Neural cell (in vitro differentiated cells): Measurements from ENCODE around the gene LBHD1. TPM values are rescaled to one million over a fixed set of nuclear protein-coding genes. Genes with fewer than 3 reads are reported as not detected.

Source experiments
- H2AFZ ChIP-seq: fragments of 200-600, 300-800 bp; sonication (generic), shearing (Covaris generic); 2 replicates; pipeline ENCODE4 v1.6.0; 2014; ENCODE audit warnings: low read depth, mild to moderate bottlenecking, antibody characterized with exemption, low read length, moderate library complexity
- H3F3A ChIP-seq: fragments of 200-600 bp; shearing (Covaris generic); 2 replicates; pipeline ENCODE4 v1.6.1; 2016; ENCODE audit warnings: mild to moderate bottlenecking, moderate library complexity, mixed read lengths, antibody characterized with exemption, low read length; ENCODE audit not compliant: insufficient read depth, poor library complexity, severe bottlenecking
- H3K27ac ChIP-seq: fragments of 200-600, 300-800 bp; sonication (generic), shearing (Covaris generic); 2 replicates; pipeline ENCODE4 v1.5.1; 2014; ENCODE audit warnings: mild to moderate bottlenecking, low read length, moderate library complexity
- H3K27me3 ChIP-seq: fragments of 300-800, 200-600 bp; sonication (generic), shearing (Covaris generic); 2 replicates; pipeline ENCODE4 v1.6.0; 2014; ENCODE audit warnings: mild to moderate bottlenecking, low read depth, low read length, moderate library complexity; ENCODE audit not compliant: insufficient read depth
- H3K36me3 ChIP-seq: fragments of 300-800, 200-600 bp; sonication (generic), shearing (Covaris generic); 2 replicates; pipeline ENCODE4 v1.5.1; 2014; ENCODE audit warnings: mild to moderate bottlenecking, antibody characterized with exemption, low read length, moderate library complexity; ENCODE audit not compliant: insufficient read depth
- H3K4me2 ChIP-seq: fragments of 300-800, 200-600 bp; sonication (generic), shearing (Covaris generic); 2 replicates; pipeline ENCODE4 v1.6.0; 2014; ENCODE audit warnings: mild to moderate bottlenecking, low read length
- H3K4me3 ChIP-seq: fragments of 300-800, 200-600 bp; sonication (generic), shearing (Covaris generic); 2 replicates; pipeline ENCODE4 v1.5.1; 2014; ENCODE audit warnings: mild to moderate bottlenecking, low read length, moderate library complexity
- H3K79me2 ChIP-seq: fragments of 200-600 bp; shearing (Covaris generic); replicated peaks from 2 replicates; pipeline ENCODE4 v1.6.0; 2014; ENCODE audit warnings: mild to moderate bottlenecking, low read length, moderate library complexity; ENCODE audit not compliant: insufficient read depth
- H3K9ac ChIP-seq: fragments of 300-800, 200-600 bp; sonication (generic), shearing (Covaris generic); 2 replicates; pipeline ENCODE4 v1.6.1; 2016; ENCODE audit warnings: mild to moderate bottlenecking, low read length, mixed read lengths
- H3K9me2 ChIP-seq: fragments of 200-600 bp; shearing (Covaris generic); 2 replicates; pipeline ENCODE4 v1.6.1; 2016; ENCODE audit warnings: mild to moderate bottlenecking, low read length, mixed read lengths; ENCODE audit not compliant: insufficient read depth
- H3K9me3 ChIP-seq: fragments of 200-600, 300-800 bp; sonication (generic), shearing (Covaris generic); 2 replicates; pipeline ENCODE4 v1.6.1; 2016; ENCODE audit warnings: mild to moderate bottlenecking, mixed run types, low read length, moderate library complexity, mixed read lengths
- H4K20me1 ChIP-seq: fragments of 200-600 bp; shearing (Covaris generic); 2 replicates; pipeline ENCODE4 v1.6.1; 2016; ENCODE audit warnings: mild to moderate bottlenecking, mixed run types; ENCODE audit not compliant: insufficient read depth
- EP300 ChIP-seq: fragments of 450-650 bp; conservative IDR thresholded peaks from 2 replicates; pipeline ENCODE4 v1.6.1; 2014; ENCODE audit warnings: antibody characterized with exemption, mild to moderate bottlenecking, moderate library complexity; ENCODE audit not compliant: poor library complexity, severe bottlenecking
- EZH2 ChIP-seq: fragments of 200-600, 300-800 bp; shearing (Covaris generic), sonication (generic); IDR thresholded peaks from 2 replicates; pipeline ENCODE4 v1.6.1; 2014; ENCODE audit warnings: antibody characterized with exemption, low read length, borderline replicate concordance, mild to moderate bottlenecking; ENCODE audit not compliant: insufficient read depth, poor library complexity, severe bottlenecking
- MXI1 ChIP-seq: fragments of 450-650 bp; conservative IDR thresholded peaks from 2 replicates; pipeline ENCODE4 v1.6.1; 2014; ENCODE audit warnings: antibody characterized with exemption, mild to moderate bottlenecking; ENCODE audit not compliant: poor library complexity, severe bottlenecking
- POLR2AphosphoS5 ChIP-seq: IDR thresholded peaks from 2 replicates; pipeline ENCODE4 v1.6.1; 2012
- RAD21 ChIP-seq: fragments of 450-650 bp; conservative IDR thresholded peaks from 2 replicates; pipeline ENCODE4 v1.6.1; 2014; ENCODE audit warnings: antibody characterized with exemption, mild to moderate bottlenecking, moderate library complexity
- REST ChIP-seq: IDR thresholded peaks from 2 replicates; pipeline ENCODE4 v1.6.1; 2012; ENCODE audit warnings: borderline replicate concordance
- SMC3 ChIP-seq: fragments of 450-650 bp; conservative IDR thresholded peaks from 2 replicates; pipeline ENCODE4 v1.6.1; 2014; ENCODE audit warnings: antibody characterized with exemption, mild to moderate bottlenecking, moderate library complexity; ENCODE audit not compliant: poor library complexity
- TAF1 ChIP-seq: IDR thresholded peaks from 2 replicates; pipeline ENCODE4 v1.6.1; 2012; ENCODE audit warnings: low read depth
- polyA plus RNA-seq: library from polyadenylated mRNA; depleted of rRNA; stranded (reverse); fragments of >200 nt; gene quantifications from 2 replicates; pipeline ENCODE4 v1.2.3, GENCODE V29; 2014
- TF ChIP-seq, protein P1 (sequence below): fragments of 450-650 bp; IDR thresholded peaks from 2 replicates; pipeline ENCODE4 v1.5.1; 2014; ENCODE audit warnings: antibody characterized with exemption, mild to moderate bottlenecking, moderate library complexity; ENCODE audit not compliant: poor library complexity, severe bottlenecking

The LBHD1 gene
- polyA plus RNA-seq, 1 donor from 2014 or later, result 10.6 TPM

GRCh38 chr11:62712276-62712812, 40.3 kb upstream of the LBHD1 start:
- Histone ChIP-seq H3K9me3 (no peaks in the 10 kb centered on the region), H3K9ac (no peak overlapping the region), H3K27me3 (no peaks in the 10 kb centered on the region), H3K79me2 (peaks cover 18% of the 10 kb centered on the region), H3K27ac (no peak overlapping the region), H3K9me2 (no peaks in the 10 kb centered on the region), H2AFZ (no peak overlapping the region), H3F3A (peaks cover 6% of the 10 kb centered on the region), H3K4me2 (no peak overlapping the region), H4K20me1 (no peaks in the 10 kb centered on the region), H3K4me3 (no peak overlapping the region), H3K36me3 (peaks cover 11% of the 10 kb centered on the region)
- TF ChIP-seq MXI1, result no peak
- TF ChIP-seq TAF1, result no peak
- TF ChIP-seq SMC3, result no peak
- no peak for TF ChIP-seq RAD21
- TF ChIP-seq EP300, result no peak
- no peak for TF ChIP-seq POLR2AphosphoS5
- no peak for TF ChIP-seq REST
- no peak for TF ChIP-seq EZH2
- TF ChIP-seq, protein P1, sequence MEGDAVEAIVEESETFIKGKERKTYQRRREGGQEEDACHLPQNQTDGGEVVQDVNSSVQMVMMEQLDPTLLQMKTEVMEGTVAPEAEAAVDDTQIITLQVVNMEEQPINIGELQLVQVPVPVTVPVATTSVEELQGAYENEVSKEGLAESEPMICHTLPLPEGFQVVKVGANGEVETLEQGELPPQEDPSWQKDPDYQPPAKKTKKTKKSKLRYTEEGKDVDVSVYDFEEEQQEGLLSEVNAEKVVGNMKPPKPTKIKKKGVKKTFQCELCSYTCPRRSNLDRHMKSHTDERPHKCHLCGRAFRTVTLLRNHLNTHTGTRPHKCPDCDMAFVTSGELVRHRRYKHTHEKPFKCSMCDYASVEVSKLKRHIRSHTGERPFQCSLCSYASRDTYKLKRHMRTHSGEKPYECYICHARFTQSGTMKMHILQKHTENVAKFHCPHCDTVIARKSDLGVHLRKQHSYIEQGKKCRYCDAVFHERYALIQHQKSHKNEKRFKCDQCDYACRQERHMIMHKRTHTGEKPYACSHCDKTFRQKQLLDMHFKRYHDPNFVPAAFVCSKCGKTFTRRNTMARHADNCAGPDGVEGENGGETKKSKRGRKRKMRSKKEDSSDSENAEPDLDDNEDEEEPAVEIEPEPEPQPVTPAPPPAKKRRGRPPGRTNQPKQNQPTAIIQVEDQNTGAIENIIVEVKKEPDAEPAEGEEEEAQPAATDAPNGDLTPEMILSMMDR, result no peak

DNA sequence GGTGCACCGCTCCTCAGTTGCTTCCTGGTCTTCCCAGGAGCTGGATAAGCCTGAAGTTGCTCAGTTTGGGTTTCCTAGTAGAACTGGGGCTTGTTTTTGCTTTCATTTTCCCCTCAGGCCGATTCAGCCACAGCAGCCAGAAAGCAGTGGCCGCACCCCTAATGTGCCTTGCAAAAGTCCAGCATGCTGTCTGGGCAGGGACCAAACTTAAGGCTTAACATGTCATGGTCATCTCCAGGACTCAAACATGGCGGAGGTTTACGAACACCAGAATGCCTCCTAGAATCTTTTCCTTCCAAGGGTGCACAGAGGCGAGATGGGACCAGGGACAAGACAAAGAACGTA, 37.9 kb upstream of the LBHD1 start:
- H2AFZ ChIP-seq, result peak overlapping the region; percentile 71
- no peaks in the 10 kb centered on the region for H3K9me2 ChIP-seq
- H3K4me2 ChIP-seq, result peak overlapping the region; percentile 94
- H3K27ac ChIP-seq, result peak overlapping the region; percentile 96
- no peaks in the 10 kb centered on the region for H3K9me3 ChIP-seq
- H3K4me3 ChIP-seq, result peak overlapping the region; percentile 75
- peak overlapping the region; percentile 99 for H3K9ac ChIP-seq
- H4K20me1 ChIP-seq, result no peaks in the 10 kb centered on the region
- H3F3A ChIP-seq, result peaks cover 6% of the 10 kb centered on the region
- peaks cover 11% of the 10 kb centered on the region for H3K36me3 ChIP-seq
- TF ChIP-seq, protein P1, result no peak
- no peak for TF ChIP-seq EZH2
- peaks cover 35% of the 10 kb centered on the region for H3K79me2 ChIP-seq
- H3K27me3 ChIP-seq, result no peaks in the 10 kb centered on the region
